HL-60 (cell line): ENCODE measurements around the gene DZIP1L.

ENCODE experiments used
- DNase-seq, 2 experiments: peaks; one replicate each; pipeline ENCODE4 v3.0.0-alpha.2; 2010 to 2020; ENCODE audit warnings: low read depth in 1 of 2, low spot score in 1 of 2
- H3K27ac ChIP-seq: fragments of 250-450 bp; sonication (Bioruptor Pico); replicated peaks from 2 replicates; pipeline ENCODE4 v1.5.1; 2020; ENCODE audit warnings: mild to moderate bottlenecking, moderate library complexity
- H3K27me3 ChIP-seq: fragments of 250-450 bp; sonication (Bioruptor Pico); 2 replicates; pipeline ENCODE4 v1.5.1; 2021; ENCODE audit warnings: mild to moderate bottlenecking, moderate library complexity; ENCODE audit not compliant: insufficient read depth, poor library complexity, severe bottlenecking
- H3K4me3 ChIP-seq: replicated peaks from 2 replicates; pipeline ENCODE4 v1.5.1; 2011; ENCODE audit warnings: mild to moderate bottlenecking, control low read depth, low read length; ENCODE audit not compliant: insufficient read depth
- GABPA ChIP-seq: IDR thresholded peaks from 2 replicates; pipeline ENCODE4 v1.6.1; 2012; ENCODE audit warnings: low read depth
- POLR2AphosphoS5 ChIP-seq: IDR thresholded peaks from 2 replicates; pipeline ENCODE4 v1.6.1; 2012; ENCODE audit warnings: low read depth
- SPI1 ChIP-seq: IDR thresholded peaks from 2 replicates; pipeline ENCODE4 v1.6.1; 2012; ENCODE audit warnings: low read depth, mild to moderate bottlenecking, borderline replicate concordance
- TF ChIP-seq, protein P1 (sequence below): IDR thresholded peaks from 2 replicates; pipeline ENCODE4 v1.6.1; 2012; ENCODE audit warnings: low read depth; ENCODE audit not compliant: insufficient replicate concordance
- TF ChIP-seq, protein P2 (sequence below): IDR thresholded peaks from one replicate; pipeline ENCODE4 v1.5.1; 2011; ENCODE audit warnings: low read length, control low read depth, inconsistent platforms; ENCODE audit not compliant: insufficient read depth

Gene DZIP1L

DNA sequence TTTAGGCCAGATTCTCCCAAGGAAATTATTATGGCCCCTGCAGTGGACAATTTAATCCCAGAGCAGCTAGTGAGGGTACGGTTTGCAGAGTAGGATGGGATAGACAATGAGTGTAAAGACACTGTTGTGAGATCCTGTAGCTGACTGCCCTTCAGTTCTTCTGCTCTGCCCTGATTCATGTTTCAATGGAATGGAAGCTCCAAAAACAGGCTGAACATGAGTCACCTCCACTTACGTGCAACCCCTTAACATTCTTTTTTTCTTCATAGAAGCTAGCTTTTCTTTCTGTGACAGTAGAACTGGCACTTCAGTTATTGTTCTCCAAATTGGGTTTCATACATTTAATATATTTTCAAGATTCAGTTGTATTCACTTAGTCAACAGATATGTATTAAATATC is 73.4 kb downstream of the DZIP1L start:
- Histone ChIP-seq H3K4me3 (no peak overlapping the region), H3K27me3 (no peaks in the 10 kb centered on the region), H3K27ac (no peak overlapping the region)
- no peak for DNase-seq
- TF ChIP-seq, protein P1, sequence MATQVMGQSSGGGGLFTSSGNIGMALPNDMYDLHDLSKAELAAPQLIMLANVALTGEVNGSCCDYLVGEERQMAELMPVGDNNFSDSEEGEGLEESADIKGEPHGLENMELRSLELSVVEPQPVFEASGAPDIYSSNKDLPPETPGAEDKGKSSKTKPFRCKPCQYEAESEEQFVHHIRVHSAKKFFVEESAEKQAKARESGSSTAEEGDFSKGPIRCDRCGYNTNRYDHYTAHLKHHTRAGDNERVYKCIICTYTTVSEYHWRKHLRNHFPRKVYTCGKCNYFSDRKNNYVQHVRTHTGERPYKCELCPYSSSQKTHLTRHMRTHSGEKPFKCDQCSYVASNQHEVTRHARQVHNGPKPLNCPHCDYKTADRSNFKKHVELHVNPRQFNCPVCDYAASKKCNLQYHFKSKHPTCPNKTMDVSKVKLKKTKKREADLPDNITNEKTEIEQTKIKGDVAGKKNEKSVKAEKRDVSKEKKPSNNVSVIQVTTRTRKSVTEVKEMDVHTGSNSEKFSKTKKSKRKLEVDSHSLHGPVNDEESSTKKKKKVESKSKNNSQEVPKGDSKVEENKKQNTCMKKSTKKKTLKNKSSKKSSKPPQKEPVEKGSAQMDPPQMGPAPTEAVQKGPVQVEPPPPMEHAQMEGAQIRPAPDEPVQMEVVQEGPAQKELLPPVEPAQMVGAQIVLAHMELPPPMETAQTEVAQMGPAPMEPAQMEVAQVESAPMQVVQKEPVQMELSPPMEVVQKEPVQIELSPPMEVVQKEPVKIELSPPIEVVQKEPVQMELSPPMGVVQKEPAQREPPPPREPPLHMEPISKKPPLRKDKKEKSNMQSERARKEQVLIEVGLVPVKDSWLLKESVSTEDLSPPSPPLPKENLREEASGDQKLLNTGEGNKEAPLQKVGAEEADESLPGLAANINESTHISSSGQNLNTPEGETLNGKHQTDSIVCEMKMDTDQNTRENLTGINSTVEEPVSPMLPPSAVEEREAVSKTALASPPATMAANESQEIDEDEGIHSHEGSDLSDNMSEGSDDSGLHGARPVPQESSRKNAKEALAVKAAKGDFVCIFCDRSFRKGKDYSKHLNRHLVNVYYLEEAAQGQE = no peak
- TF ChIP-seq GABPA = no peak
- TF ChIP-seq, protein P2, sequence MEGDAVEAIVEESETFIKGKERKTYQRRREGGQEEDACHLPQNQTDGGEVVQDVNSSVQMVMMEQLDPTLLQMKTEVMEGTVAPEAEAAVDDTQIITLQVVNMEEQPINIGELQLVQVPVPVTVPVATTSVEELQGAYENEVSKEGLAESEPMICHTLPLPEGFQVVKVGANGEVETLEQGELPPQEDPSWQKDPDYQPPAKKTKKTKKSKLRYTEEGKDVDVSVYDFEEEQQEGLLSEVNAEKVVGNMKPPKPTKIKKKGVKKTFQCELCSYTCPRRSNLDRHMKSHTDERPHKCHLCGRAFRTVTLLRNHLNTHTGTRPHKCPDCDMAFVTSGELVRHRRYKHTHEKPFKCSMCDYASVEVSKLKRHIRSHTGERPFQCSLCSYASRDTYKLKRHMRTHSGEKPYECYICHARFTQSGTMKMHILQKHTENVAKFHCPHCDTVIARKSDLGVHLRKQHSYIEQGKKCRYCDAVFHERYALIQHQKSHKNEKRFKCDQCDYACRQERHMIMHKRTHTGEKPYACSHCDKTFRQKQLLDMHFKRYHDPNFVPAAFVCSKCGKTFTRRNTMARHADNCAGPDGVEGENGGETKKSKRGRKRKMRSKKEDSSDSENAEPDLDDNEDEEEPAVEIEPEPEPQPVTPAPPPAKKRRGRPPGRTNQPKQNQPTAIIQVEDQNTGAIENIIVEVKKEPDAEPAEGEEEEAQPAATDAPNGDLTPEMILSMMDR = no peak
- no peak for TF ChIP-seq POLR2AphosphoS5
- no peak for TF ChIP-seq SPI1

DNA sequence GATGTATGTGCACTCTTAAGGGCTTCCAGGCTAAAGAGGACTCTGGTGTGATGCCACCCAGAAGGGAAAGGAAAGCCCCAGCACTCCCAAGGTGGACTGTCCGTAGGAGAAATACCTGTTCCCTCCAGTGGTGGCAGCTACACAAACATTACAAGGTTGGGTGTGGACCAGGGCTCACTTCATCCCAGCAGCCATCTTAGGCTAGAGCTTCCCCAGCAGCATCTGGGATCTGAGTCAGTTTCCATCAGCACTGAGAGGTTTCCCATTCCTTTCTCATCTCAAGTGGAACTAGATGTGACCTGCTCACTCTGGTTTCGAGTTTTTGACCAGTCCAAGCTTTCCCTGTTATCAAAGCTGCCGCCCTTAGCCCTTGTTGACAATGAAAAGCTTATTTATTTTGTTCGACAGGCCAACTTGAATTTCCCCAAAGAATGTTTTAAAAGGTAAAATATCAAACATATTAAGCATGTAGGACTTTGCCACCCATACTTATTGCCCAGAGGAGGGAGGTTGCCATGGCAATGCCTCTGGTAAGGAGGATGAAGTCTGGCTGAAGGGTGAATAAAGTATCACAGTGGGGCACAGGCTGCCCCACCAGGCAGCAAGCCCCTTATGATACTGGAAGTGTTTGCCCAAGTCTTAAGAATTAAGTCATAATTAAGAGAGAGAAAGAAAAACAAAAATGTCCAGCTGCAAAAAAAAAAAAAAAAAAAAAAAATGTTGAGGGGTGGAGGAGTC is 76.5 kb downstream of the DZIP1L start:
- Histone ChIP-seq H3K27me3 (peaks cover 5% of the 10 kb centered on the region), H3K4me3 (no peak overlapping the region), H3K27ac (no peak overlapping the region)
- TF ChIP-seq, protein P1 = no peak
- TF ChIP-seq SPI1 (no peak), POLR2AphosphoS5 (no peak), GABPA (no peak)
- TF ChIP-seq, protein P2 = no peak
- DNase-seq = no peak

DNA sequence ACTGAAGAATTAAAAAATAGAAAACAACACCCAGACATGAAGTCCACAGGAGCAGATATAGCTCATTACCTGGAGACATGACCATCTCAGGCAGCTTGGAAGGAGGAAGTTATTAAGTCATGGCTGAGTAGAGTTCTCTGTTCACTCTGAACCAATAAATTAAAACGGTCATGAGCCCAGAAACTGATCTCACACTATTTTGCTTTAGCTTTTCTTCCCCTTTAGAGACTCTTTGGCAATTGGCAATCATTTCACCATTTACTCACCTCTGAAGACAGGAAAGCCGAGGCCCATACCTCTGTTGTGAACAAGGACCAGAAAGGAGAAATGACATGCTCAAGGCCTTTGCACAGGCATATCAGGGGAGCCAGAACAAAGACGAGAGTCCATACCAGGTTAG is 78.8 kb downstream of the DZIP1L start:
- Histone ChIP-seq H3K4me3 (no peak overlapping the region), H3K27me3 (peaks cover 10% of the 10 kb centered on the region), H3K27ac (no peak overlapping the region)
- no peak for TF ChIP-seq SPI1
- TF ChIP-seq POLR2AphosphoS5 = no peak
- TF ChIP-seq, protein P1 = no peak
- no peak for TF ChIP-seq GABPA
- TF ChIP-seq, protein P2 = no peak
- DNase-seq = no peak
